GM12878 (cell line): Measurements from ENCODE around the gene ZFP62. TPM values are rescaled to one million over a fixed set of nuclear protein-coding genes. Genes with fewer than 3 reads are reported as not detected.

ENCODE experiments used
- CHD1 ChIP-seq: IDR thresholded peaks from 2 replicates; pipeline ENCODE4 v1.6.1; 2012; ENCODE audit warnings: low read depth, low read length, improper control_type of control experiment
- CREB1 ChIP-seq: IDR thresholded peaks from 2 replicates; pipeline ENCODE4 v1.6.1; 2012; ENCODE audit warnings: low read depth, mild to moderate bottlenecking, inconsistent platforms
- ETV6 ChIP-seq, 2 experiments: fragments of 450-650 bp in 1 of 2; IDR thresholded peaks in 1 of 2; conservative IDR thresholded peaks in 1 of 2; 2 replicates each; pipeline ENCODE4 v1.6.1; 2014; ENCODE audit warnings: antibody characterized with exemption in 1 of 2, borderline replicate concordance in 1 of 2, low read depth in 1 of 2, mild to moderate bottlenecking in 1 of 2, moderate library complexity in 1 of 2
- IKZF1 ChIP-seq: fragments of 450-650 bp; conservative IDR thresholded peaks from 2 replicates; pipeline ENCODE4 v1.6.1; 2017; ENCODE audit warnings: antibody characterized with exemption, mild to moderate bottlenecking
- IRF4 ChIP-seq: IDR thresholded peaks from 2 replicates; pipeline ENCODE4 v1.6.1; 2011; ENCODE audit warnings: low read depth, low read length
- JUND ChIP-seq: IDR thresholded peaks from 2 replicates; pipeline ENCODE4 v1.6.1; 2012; ENCODE audit warnings: low read depth, mild to moderate bottlenecking, low read length, improper control_type of control experiment, moderate library complexity
- KLF5 ChIP-seq: fragments of 450-650 bp; IDR thresholded peaks from 2 replicates; pipeline ENCODE4 v1.6.1; 2014; ENCODE audit warnings: mild to moderate bottlenecking; ENCODE audit not compliant: partially characterized antibody
- LARP7 ChIP-seq: fragments of 450-650 bp; IDR thresholded peaks from 2 replicates; pipeline ENCODE4 v1.6.1; 2017; ENCODE audit warnings: mild to moderate bottlenecking
- MTA3 ChIP-seq: IDR thresholded peaks from 2 replicates; pipeline ENCODE4 v1.6.1; 2012; ENCODE audit warnings: low read length, inconsistent platforms, borderline replicate concordance
- MYC ChIP-seq: IDR thresholded peaks from 2 replicates; pipeline ENCODE4 v1.6.1; 2011; ENCODE audit warnings: mild to moderate bottlenecking, low read length, moderate library complexity, inconsistent platforms; ENCODE audit not compliant: insufficient read depth, insufficient replicate concordance, insufficient read length, severe bottlenecking
- POLR2A ChIP-seq: IDR thresholded peaks from 2 replicates; pipeline ENCODE4 v1.6.1; 2011; ENCODE audit warnings: low read depth, mild to moderate bottlenecking, low read length
- RAD21 ChIP-seq: IDR thresholded peaks from 2 replicates; pipeline ENCODE4 v1.6.1; 2011; ENCODE audit warnings: mild to moderate bottlenecking, low read depth, low read length, moderate library complexity; ENCODE audit not compliant: insufficient read depth
- RBBP5 ChIP-seq: fragments of 200-600 bp; sonication (generic); conservative IDR thresholded peaks from 2 replicates; pipeline ENCODE4 v1.6.1; 2016
- SRF ChIP-seq, 2 experiments: IDR thresholded peaks; 2 replicates each; pipeline ENCODE4 v1.6.1; 2011; ENCODE audit warnings: low read depth in 2 of 2, low read length in 2 of 2, mild to moderate bottlenecking in 1 of 2, moderate library complexity in 1 of 2
- TARDBP ChIP-seq: IDR thresholded peaks from 2 replicates; pipeline ENCODE4 v1.6.1; 2016; ENCODE audit warnings: borderline replicate concordance
- TBL1XR1 ChIP-seq: IDR thresholded peaks from 2 replicates; pipeline ENCODE4 v1.6.1; 2012; ENCODE audit warnings: low read depth, low read length, improper control_type of control experiment
- ZNF274 ChIP-seq: IDR thresholded peaks from one replicate; pipeline ENCODE4 v1.8.0; 2011; ENCODE audit not compliant: insufficient read length, insufficient read depth
- polyA plus RNA-seq, 11 experiments: library from polyadenylated mRNA; depleted of rRNA in 4 of 11; unstranded in 6 of 11; stranded (reverse) in 5 of 11; fragments of >200 nt; fragmentation: Nextera tagmentation in 4 of 11; fragmentation: Illumina TruSeq in 1 of 11; extraction: Ambion mirVana in 4 of 11; extraction: Trizol in 1 of 11; gene quantifications; 1 replicate in 1 of 11; 2 replicates in 10 of 11; pipeline versions ENCODE4 v1.2.1 to v1.2.3, GENCODE V29; 2011 to 2016; ENCODE audit warnings: inconsistent platforms in 2 of 11, missing spikeins in 2 of 11, low read depth in 1 of 11
- total RNA-seq, 4 experiments: library from RNA; depleted of rRNA in 3 of 4; stranded (reverse); fragments of >200 nt in 3 of 4; fragmentation: Illumina TruSeq in 1 of 4; extraction: Trizol in 1 of 4; gene quantifications; 2 replicates each; pipeline versions ENCODE4 v1.2.1 to v1.2.3, GENCODE V29; 2013 to 2021
- TF ChIP-seq, protein P1 (sequence below): fragments of 450-650 bp; IDR thresholded peaks from 2 replicates; pipeline ENCODE4 v1.6.1; 2017; ENCODE audit warnings: antibody characterized with exemption, mild to moderate bottlenecking, moderate library complexity
- TF ChIP-seq, protein P2 (sequence below): fragments of 450-650 bp; IDR thresholded peaks from 2 replicates; pipeline ENCODE4 v1.6.1; 2017; ENCODE audit warnings: mild to moderate bottlenecking, low read depth, inconsistent platforms; ENCODE audit not compliant: poor library complexity, severe bottlenecking
- TF ChIP-seq, protein P3 (sequence below): fragments of 450-650 bp; IDR thresholded peaks from 2 replicates; pipeline ENCODE4 v1.6.1; 2017; ENCODE audit warnings: mild to moderate bottlenecking
- TF ChIP-seq, protein P4 (sequence below): fragments of 150-350 bp; IDR thresholded peaks from 2 replicates; pipeline ENCODE4 v1.6.1; 2014; ENCODE audit warnings: mild to moderate bottlenecking, low read depth, low read length

The ZFP62 gene
- total and polyA plus RNA-seq, 10 of the 15 experiments (the other 5 are each of a cell fraction or from before 2014, with no cell fraction given), result 9.2 to 39.7 (median 21.1) TPM

DNA sequence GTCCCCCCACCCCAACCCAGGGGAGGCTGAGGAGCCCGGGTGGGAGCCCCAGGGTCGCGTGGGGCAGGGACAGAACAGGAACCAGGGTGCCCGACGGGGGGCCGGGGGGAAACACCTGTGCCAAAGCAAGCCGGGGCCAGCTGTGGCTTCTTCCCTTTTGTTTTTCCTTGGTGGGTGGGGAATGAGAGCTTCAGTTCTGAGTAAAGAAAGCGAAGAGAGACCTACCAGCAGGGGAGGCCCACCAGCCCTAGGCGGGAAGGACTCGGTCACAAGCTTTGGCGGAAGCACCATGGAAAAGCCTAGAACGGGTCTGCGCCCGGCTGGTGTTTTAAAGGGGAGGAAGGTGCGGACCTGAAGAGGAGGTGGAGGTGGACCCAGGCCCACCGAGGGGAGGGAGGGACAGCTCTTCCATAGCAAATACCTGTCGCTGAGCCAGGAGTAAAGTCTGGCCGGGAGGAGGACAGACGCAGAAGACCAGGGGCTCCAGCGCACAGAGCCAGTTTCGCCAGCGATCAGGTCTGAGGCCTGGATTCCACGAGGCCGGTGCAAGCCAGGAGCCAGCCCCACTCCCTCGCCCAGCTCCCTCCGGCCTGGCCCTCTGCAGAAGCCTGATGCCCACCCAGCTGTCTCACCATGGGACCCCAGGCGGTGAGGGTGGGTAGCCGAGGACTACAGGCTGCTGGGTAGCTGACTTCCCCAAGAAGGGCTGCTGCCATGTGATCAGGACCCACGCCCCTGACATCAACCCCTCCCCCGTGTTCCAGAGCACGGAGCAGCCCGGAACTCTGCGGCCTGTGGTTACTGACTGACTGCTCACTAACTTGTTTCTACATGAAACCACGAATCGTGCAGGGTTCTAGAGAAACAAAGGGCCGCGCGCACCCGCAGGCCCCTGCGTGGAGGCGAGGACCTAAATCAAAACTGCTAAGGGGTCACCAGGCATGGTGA, 57.6 kb downstream of the ZFP62 start (continued):
- TF ChIP-seq, protein P1, sequence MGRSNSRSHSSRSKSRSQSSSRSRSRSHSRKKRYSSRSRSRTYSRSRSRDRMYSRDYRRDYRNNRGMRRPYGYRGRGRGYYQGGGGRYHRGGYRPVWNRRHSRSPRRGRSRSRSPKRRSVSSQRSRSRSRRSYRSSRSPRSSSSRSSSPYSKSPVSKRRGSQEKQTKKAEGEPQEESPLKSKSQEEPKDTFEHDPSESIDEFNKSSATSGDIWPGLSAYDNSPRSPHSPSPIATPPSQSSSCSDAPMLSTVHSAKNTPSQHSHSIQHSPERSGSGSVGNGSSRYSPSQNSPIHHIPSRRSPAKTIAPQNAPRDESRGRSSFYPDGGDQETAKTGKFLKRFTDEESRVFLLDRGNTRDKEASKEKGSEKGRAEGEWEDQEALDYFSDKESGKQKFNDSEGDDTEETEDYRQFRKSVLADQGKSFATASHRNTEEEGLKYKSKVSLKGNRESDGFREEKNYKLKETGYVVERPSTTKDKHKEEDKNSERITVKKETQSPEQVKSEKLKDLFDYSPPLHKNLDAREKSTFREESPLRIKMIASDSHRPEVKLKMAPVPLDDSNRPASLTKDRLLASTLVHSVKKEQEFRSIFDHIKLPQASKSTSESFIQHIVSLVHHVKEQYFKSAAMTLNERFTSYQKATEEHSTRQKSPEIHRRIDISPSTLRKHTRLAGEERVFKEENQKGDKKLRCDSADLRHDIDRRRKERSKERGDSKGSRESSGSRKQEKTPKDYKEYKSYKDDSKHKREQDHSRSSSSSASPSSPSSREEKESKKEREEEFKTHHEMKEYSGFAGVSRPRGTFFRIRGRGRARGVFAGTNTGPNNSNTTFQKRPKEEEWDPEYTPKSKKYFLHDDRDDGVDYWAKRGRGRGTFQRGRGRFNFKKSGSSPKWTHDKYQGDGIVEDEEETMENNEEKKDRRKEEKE, result no peak
- TF ChIP-seq SRF (IDR thresholded peaks at IDR 0.05; ENCODE audit: low read depth in 2 of 2, low read length in 2 of 2) (no peak), CHD1 (no peak), ZNF274 (no peak), JUND (no peak), MTA3 (no peak), TARDBP (peak; percentile 80), CREB1 (no peak), IKZF1 (peak; percentile 85), RBBP5 (no peak), ETV6 (conservative IDR thresholded peaks at IDR 0.05 in 1 of 2, IDR thresholded peaks at IDR 0.05 in 1 of 2; ENCODE audit: borderline replicate concordance in 1 of 2, low read depth in 1 of 2) (peak in 1 of 2 experiments; percentile 69; a peak in 2 of 4 replicates), RAD21 (no peak), IRF4 (no peak), POLR2A (peak; percentile 75), KLF5 (no peak), TBL1XR1 (peak; percentile 77; the same call in 1 of the 2 replicates), MYC (peak; percentile 55), LARP7 (0 out of 2 replicates have a peak, but pooled peaks have one; percentile 22)
- TF ChIP-seq, protein P2, sequence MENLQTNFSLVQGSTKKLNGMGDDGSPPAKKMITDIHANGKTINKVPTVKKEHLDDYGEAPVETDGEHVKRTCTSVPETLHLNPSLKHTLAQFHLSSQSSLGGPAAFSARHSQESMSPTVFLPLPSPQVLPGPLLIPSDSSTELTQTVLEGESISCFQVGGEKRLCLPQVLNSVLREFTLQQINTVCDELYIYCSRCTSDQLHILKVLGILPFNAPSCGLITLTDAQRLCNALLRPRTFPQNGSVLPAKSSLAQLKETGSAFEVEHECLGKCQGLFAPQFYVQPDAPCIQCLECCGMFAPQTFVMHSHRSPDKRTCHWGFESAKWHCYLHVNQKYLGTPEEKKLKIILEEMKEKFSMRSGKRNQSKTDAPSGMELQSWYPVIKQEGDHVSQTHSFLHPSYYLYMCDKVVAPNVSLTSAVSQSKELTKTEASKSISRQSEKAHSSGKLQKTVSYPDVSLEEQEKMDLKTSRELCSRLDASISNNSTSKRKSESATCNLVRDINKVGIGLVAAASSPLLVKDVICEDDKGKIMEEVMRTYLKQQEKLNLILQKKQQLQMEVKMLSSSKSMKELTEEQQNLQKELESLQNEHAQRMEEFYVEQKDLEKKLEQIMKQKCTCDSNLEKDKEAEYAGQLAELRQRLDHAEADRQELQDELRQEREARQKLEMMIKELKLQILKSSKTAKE, result peak; percentile 81
- TF ChIP-seq, protein P3, sequence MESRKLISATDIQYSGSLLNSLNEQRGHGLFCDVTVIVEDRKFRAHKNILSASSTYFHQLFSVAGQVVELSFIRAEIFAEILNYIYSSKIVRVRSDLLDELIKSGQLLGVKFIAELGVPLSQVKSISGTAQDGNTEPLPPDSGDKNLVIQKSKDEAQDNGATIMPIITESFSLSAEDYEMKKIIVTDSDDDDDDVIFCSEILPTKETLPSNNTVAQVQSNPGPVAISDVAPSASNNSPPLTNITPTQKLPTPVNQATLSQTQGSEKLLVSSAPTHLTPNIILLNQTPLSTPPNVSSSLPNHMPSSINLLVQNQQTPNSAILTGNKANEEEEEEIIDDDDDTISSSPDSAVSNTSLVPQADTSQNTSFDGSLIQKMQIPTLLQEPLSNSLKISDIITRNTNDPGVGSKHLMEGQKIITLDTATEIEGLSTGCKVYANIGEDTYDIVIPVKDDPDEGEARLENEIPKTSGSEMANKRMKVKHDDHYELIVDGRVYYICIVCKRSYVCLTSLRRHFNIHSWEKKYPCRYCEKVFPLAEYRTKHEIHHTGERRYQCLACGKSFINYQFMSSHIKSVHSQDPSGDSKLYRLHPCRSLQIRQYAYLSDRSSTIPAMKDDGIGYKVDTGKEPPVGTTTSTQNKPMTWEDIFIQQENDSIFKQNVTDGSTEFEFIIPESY, result no peak
- TF ChIP-seq, protein P4, sequence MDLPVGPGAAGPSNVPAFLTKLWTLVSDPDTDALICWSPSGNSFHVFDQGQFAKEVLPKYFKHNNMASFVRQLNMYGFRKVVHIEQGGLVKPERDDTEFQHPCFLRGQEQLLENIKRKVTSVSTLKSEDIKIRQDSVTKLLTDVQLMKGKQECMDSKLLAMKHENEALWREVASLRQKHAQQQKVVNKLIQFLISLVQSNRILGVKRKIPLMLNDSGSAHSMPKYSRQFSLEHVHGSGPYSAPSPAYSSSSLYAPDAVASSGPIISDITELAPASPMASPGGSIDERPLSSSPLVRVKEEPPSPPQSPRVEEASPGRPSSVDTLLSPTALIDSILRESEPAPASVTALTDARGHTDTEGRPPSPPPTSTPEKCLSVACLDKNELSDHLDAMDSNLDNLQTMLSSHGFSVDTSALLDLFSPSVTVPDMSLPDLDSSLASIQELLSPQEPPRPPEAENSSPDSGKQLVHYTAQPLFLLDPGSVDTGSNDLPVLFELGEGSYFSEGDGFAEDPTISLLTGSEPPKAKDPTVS, result 0 out of 2 replicates have a peak, but pooled peaks have one; percentile 1
